ENCODE data around the gene MYOG.

MYOG gene

DNA sequence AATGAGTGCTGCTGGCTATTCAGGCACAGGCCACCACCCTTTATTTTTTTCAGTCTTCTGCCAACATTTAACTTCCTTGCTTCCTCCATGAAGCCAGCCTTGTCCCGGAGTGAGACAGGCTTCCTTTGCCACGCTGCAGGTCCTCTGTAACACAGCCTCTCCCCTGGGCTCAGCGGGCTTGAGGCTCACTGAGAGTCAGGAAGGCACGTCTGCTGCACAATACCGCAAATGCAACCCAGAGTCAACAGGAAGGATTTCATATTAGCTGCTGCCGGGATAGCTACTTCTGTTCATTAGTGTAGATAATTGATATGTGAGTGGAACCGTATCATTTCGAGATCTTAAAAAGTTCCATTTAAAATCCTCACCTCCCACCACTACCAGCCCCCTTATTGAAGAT, 22.5 kb downstream of the MYOG start:
- no peak overlapping the region for H3K27ac ChIP-seq
- no peak for TF ChIP-seq ZFX (IDR thresholded peaks at IDR 0.05; ENCODE audit: borderline replicate concordance)
- TF ChIP-seq, protein P1, sequence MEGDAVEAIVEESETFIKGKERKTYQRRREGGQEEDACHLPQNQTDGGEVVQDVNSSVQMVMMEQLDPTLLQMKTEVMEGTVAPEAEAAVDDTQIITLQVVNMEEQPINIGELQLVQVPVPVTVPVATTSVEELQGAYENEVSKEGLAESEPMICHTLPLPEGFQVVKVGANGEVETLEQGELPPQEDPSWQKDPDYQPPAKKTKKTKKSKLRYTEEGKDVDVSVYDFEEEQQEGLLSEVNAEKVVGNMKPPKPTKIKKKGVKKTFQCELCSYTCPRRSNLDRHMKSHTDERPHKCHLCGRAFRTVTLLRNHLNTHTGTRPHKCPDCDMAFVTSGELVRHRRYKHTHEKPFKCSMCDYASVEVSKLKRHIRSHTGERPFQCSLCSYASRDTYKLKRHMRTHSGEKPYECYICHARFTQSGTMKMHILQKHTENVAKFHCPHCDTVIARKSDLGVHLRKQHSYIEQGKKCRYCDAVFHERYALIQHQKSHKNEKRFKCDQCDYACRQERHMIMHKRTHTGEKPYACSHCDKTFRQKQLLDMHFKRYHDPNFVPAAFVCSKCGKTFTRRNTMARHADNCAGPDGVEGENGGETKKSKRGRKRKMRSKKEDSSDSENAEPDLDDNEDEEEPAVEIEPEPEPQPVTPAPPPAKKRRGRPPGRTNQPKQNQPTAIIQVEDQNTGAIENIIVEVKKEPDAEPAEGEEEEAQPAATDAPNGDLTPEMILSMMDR (IDR thresholded peaks at IDR 0.05) = no peak

DNA sequence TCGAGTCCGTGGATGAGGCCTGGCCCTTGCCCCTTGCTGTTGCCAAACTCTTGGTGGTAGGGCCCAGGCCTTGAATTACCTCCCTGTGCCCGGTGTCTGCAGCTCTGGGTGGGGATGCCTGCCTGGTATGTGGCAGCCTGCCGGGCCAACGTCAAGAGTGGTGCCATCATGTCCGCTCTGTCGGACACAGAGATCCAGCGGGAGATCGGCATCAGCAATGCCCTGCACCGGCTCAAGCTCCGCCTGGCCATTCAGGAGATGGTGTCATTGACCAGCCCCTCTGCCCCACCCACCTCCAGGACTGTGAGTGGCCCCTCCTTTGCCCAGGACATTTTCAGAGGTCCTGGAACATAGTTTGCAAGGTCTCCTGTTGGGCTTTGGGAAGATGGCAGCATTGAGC, 25.7 kb downstream of the MYOG start:
- H3K27ac ChIP-seq = no peak overlapping the region
- TF ChIP-seq, protein P1 (IDR thresholded peaks at IDR 0.05) = no peak
- no peak for TF ChIP-seq ZFX (IDR thresholded peaks at IDR 0.05; ENCODE audit: borderline replicate concordance)

DNA sequence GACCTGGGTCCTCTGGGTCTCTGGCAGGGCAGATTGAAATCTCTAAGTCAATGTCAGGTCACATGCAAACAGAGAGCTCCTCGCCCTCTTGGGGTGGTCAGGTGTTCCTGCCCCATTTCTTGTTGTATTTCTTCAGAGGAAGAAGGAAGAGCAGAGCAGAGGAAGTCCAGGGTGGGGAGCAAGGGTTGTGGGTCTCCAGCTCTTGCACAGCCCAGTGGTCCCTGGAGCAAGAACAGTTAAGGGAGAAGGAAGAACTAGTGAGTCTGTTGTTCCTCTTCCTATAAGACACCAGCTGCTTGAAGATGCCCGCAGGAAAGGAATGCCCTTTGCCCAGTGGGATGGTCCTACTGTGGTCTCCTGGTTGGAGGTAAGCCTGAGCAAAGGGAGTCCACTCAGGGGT, 26.3 kb downstream of the MYOG start:
- H3K27ac ChIP-seq = no peak overlapping the region
- TF ChIP-seq ZFX (IDR thresholded peaks at IDR 0.05; ENCODE audit: borderline replicate concordance) = no peak
- TF ChIP-seq, protein P1 (IDR thresholded peaks at IDR 0.05) = no peak

DNA sequence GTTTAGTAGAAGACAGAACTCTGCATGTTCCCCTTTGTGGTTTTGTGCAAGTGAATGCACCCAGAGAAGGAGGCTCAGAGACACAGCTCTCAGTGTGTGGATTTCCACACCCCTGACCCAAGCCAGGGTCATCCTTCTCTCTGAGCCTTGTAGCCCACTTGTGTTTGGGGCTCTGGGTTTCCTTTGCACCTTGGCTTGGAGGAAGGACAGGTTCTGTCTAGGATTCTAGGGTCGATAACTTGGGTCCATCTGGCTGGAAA, 27.2 kb downstream of the MYOG start:
- no peak overlapping the region for H3K27ac ChIP-seq
- TF ChIP-seq ZFX (IDR thresholded peaks at IDR 0.05; ENCODE audit: borderline replicate concordance) = no peak
- TF ChIP-seq, protein P1 (IDR thresholded peaks at IDR 0.05) = no peak

DNA sequence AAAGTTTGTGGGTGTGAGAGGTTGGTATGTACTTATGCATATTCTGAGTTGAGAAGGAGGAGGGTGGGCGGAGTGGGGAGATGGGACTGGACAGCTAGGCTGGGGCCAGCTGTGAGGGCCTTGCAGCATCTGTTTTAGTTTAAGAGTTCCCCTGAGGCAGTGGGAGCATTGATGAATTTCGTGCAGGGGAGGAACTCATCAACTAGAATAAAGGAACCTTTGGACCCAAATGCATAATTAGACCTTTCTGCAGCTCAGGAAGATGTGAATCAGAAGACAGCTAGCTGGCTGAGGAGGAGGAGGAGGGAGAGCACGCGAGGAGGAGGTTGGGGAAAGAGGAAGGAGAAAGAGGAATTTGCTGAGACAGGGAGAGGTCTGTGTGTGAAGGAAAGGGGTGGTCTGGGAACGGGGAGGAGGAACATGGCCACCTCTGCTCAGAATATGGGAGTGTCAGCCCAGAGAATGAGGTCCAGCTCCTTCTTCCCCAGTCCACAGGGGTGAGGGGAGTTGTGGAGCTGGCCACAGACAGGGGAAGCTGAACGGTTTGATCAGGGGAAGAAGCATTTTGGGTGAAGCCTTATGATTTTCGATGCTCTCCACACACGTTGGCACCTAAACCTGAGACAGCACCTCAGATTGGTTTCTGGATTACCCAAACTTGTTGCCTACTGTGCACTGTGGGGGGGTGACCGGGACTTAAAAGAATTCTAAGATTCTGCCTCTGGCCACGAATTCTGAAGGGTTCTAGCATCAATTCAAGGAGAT, 27.7 kb downstream of the MYOG start:
- no peak overlapping the region for H3K27ac ChIP-seq
- TF ChIP-seq ZFX (IDR thresholded peaks at IDR 0.05; ENCODE audit: borderline replicate concordance) = no peak
- TF ChIP-seq, protein P1 (IDR thresholded peaks at IDR 0.05) = no peak

DNA sequence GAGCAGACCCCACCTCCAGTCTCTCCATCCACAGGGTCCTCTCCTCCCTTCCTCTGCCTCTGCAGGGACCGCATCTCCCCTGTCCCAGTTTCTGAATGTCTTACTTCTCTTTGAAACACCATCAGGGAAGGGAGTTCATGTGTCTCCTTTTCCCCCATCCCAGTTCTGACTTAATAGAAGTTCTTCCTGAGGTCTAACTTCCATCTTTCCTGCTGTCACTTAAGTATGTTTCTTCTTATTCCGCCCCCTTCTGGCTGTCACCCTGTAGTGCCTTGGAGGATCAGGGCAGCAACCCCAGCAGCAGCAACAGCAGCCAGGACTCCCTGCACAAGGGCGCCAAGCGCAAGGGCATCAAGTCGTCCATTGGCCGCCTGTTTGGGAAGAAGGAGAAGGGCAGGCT, 29.3 kb downstream of the MYOG start:
- H3K27ac ChIP-seq = no peak overlapping the region
- TF ChIP-seq ZFX (IDR thresholded peaks at IDR 0.05; ENCODE audit: borderline replicate concordance) = no peak
- TF ChIP-seq, protein P1 (IDR thresholded peaks at IDR 0.05) = peak; percentile 27

DNA sequence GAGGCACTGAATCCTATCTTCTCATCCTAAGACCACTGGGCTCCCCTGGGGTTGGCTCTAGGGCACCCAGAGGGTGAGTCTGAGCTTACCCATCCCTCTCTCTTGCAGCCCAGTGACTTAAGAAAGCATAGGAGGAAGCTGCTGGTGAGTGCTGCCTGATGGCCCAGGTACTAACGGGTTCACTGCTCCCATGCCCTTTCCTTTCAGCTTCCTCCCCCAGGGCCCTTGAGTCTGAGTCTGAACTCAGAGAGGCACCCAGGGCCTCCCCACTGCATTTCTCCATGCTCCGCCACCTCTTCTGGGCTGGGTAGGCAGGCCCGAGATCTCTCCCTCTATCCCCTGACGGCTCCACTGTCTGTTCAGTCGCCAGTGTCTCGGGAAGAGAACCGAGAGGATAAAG, 29.8 kb downstream of the MYOG start:
- TF ChIP-seq, protein P1 (IDR thresholded peaks at IDR 0.05) = no peak
- no peak for TF ChIP-seq ZFX (IDR thresholded peaks at IDR 0.05; ENCODE audit: borderline replicate concordance)
- H3K27ac ChIP-seq = no peak overlapping the region

All from 22Rv1 (cell line).